Measurements from ENCODE around the gene ZNF547. TPM values are rescaled to one million over a fixed set of nuclear protein-coding genes. Genes with fewer than 3 reads are reported as not detected.

ZNF547 gene
- total and polyA plus RNA-seq, 2 of the 8 experiments (the other 6 are each of a cell fraction or from before 2014, with no cell fraction given), result 1.1 to 2.1 TPM

- no peak for TF ChIP-seq CTCF (IDR thresholded peaks at IDR 0.05; ENCODE audit: control extremely low read depth in 1 of 3, insufficient read depth in 1 of 3, low read depth in 1 of 3, low read length in 3 of 3)
- TF ChIP-seq TAF1 (IDR thresholded peaks at IDR 0.05; ENCODE audit: low read depth, low read length), result no peak
- TF ChIP-seq EP300 (IDR thresholded peaks at IDR 0.05; ENCODE audit: borderline replicate concordance in 1 of 2, low read depth in 2 of 2, low read length in 2 of 2), result no peak
- TF ChIP-seq ASH2L (IDR thresholded peaks at IDR 0.05; ENCODE audit: low read length), result no peak
- TF ChIP-seq EZH2 (IDR thresholded peaks at IDR 0.05; ENCODE audit: low read depth, low read length, severe bottlenecking), result no peak
Measured at GRCh38 chr19:57324992-57325391, 38.4 kb upstream of the ZNF547 start (continued).

All from H1 (cell line).